Uterus (tissue), 4 donors: Measurements from ENCODE around the gene ADAMTS12. TPM values are rescaled to one million over a fixed set of nuclear protein-coding genes. Genes with fewer than 3 reads are reported as not detected.

Experiments used
- DNase-seq, 2 donors: peaks; one replicate each; pipeline ENCODE4 v3.0.0-alpha.2; 2019 to 2020
- H3K27ac ChIP-seq, 2 donors: fragments of 200-600 bp; sonication (generic); 1 replicate in 1 of 2; 2 replicates in 1 of 2; pipeline ENCODE4 v1.5.1; 2016 to 2018
- H3K27me3 ChIP-seq, 2 donors: fragments of 200-600 bp; sonication (generic); one replicate each; pipeline ENCODE4 v1.5.1; 2018 to 2019; ENCODE audit warnings: control low read depth in 1 of 2
- H3K36me3 ChIP-seq, 2 donors: fragments of 200-600 bp; sonication (generic); one replicate each; pipeline ENCODE4 v1.5.1; 2019; ENCODE audit warnings: control low read depth in 1 of 2
- H3K4me1 ChIP-seq, 2 donors: fragments of 200-600 bp; sonication (generic); one replicate each; pipeline ENCODE4 v1.5.1; 2018 to 2019; ENCODE audit warnings: control low read depth in 1 of 2
- H3K4me3 ChIP-seq, 2 donors: fragments of 200-600 bp; sonication (generic); 1 replicate in 1 of 2; 2 replicates in 1 of 2; pipeline ENCODE4 v1.5.1; 2018 to 2019; ENCODE audit warnings: mild to moderate bottlenecking in 1 of 2
- H3K9me3 ChIP-seq, 2 donors: fragments of 200-600 bp; sonication (generic); one replicate each; pipeline ENCODE4 v1.5.1; 2019; ENCODE audit warnings: control low read depth in 1 of 2
- POLR2A ChIP-seq, 2 donors: fragments of 450-650 bp; IDR thresholded peaks; one replicate each; pipeline ENCODE4 v1.6.1; 2016; ENCODE audit warnings: antibody characterized with exemption in 2 of 2, mild to moderate bottlenecking in 1 of 2, moderate library complexity in 1 of 2
- intact Hi-C: fragments of 100-400 bp; cut with DNase I; formaldehyde crosslinking; loops from one replicate; pipeline ENCODE4 v1.15.1; 2023; ENCODE audit warnings: low total_unique reads
- total RNA-seq, 4 donors: library from RNA; depleted of rRNA in 3 of 4; stranded (reverse); fragments of >200 nt in 3 of 4; gene quantifications; one replicate each; pipeline versions ENCODE4 v1.1.0 to v1.2.4, GENCODE V29; 2014 to 2023
- TF ChIP-seq, protein P1 (sequence below), 4 experiments: fragments of 200-600 bp in 2 of 4; fragments of 450-650 bp in 2 of 4; sonication (generic) in 2 of 4; IDR thresholded peaks; one replicate each; pipeline ENCODE4 v1.5.1; 2016 to 2019; ENCODE audit warnings: antibody characterized with exemption in 4 of 4, mild to moderate bottlenecking in 2 of 4, moderate library complexity in 1 of 4
- donor health status: DM: yes; HTN: yes; CAD: no.

ADAMTS12 gene
- total RNA-seq, 4 donors from 2014 or later = 0.51 to 37.5 (median 15.6) TPM

DNA sequence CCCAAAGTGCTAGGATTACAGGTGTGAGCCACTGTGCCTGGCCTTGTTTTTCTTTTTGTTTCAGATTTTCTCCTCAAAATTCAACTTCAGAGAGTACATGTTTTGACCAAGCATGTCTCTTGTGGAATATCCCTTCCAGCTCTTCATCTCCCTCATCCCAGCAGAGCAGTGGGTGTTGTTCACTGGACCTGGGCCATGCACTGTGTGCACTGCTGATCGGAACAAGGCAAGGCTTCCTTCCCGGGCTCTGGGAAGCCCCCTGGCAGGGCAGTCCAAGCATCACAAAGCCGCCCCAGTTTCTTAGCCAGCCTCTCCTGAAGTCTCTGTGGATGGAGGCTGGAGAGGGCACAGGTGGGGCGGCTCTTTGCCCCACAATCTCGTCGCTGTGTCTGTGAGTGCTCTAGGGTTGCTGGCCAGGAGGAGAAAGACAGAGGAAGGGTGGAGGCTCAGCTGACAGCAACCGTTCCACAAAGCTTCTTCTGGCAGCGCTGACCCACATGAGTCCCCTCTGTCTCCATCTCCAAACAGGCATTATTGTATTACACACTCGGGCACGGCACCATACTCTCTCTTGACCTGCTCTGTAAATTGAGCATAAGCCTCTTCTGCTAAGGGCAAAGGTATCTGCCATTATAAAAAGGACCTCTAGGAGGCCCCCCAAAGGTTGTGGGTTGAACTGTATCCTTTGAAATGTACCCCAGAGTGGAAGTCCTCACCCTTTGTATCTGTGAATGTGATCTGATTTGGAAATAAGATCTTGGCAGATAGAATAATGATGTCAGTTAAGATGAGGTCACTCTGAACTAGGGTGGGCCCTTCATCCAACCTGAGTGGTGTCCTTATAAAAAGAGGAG, 361.4 kb downstream of the ADAMTS12 start:
- DNase-seq = no peak
- intact Hi-C loops = no loop called here
- no peaks in the 10 kb centered on the region for H3K9me3 ChIP-seq

GRCh38 chr5:33527696-33528095, 364.1 kb downstream of the ADAMTS12 start:
- Histone ChIP-seq H3K4me3 (no peak overlapping the region), H3K9me3 (no peaks in the 10 kb centered on the region), H3K27ac (no peak overlapping the region), H3K36me3 (no peaks in the 10 kb centered on the region), H3K4me1 (no peaks in the 10 kb centered on the region), H3K27me3 (no peaks in the 10 kb centered on the region)
- DNase-seq = no peak
- TF ChIP-seq POLR2A (IDR thresholded peaks at IDR 0.05) = no peak
- TF ChIP-seq, protein P1, sequence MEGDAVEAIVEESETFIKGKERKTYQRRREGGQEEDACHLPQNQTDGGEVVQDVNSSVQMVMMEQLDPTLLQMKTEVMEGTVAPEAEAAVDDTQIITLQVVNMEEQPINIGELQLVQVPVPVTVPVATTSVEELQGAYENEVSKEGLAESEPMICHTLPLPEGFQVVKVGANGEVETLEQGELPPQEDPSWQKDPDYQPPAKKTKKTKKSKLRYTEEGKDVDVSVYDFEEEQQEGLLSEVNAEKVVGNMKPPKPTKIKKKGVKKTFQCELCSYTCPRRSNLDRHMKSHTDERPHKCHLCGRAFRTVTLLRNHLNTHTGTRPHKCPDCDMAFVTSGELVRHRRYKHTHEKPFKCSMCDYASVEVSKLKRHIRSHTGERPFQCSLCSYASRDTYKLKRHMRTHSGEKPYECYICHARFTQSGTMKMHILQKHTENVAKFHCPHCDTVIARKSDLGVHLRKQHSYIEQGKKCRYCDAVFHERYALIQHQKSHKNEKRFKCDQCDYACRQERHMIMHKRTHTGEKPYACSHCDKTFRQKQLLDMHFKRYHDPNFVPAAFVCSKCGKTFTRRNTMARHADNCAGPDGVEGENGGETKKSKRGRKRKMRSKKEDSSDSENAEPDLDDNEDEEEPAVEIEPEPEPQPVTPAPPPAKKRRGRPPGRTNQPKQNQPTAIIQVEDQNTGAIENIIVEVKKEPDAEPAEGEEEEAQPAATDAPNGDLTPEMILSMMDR (IDR thresholded peaks at IDR 0.05) = no peak
- intact Hi-C loops = no loop called here

More for the DNA sequence above, 361.4 kb downstream of the ADAMTS12 start:
- H3K4me1 ChIP-seq = no peaks in the 10 kb centered on the region
- TF ChIP-seq, protein P1 (IDR thresholded peaks at IDR 0.05) = no peak
- no peak for TF ChIP-seq POLR2A (IDR thresholded peaks at IDR 0.05)
- no peak overlapping the region for H3K27ac ChIP-seq
- H3K4me3 ChIP-seq = no peak overlapping the region
- H3K36me3 ChIP-seq = no peaks in the 10 kb centered on the region
- no peaks in the 10 kb centered on the region for H3K27me3 ChIP-seq

DNA sequence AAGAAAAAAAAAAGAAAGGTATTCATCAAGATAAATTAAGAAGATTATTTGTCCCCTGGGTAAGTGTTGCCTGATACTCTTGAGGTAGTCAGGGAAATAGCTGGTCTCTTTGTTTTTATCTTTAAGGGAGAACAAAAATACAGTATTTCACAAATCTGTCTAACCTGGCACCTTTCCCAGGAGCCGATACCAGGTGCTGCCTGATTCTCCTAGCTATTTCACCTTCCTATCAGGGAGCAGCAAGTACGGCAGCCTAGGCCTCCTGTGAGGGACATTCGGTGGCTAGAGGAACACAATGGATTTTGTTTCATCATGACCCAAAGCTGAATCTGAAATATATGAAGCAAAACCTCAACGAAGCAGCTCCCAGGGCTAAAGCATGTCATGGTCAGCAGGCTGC, 365.0 kb downstream of the ADAMTS12 start:
- H3K4me3 ChIP-seq = no peak overlapping the region
- no peaks in the 10 kb centered on the region for H3K27me3 ChIP-seq
- no peaks in the 10 kb centered on the region for H3K36me3 ChIP-seq
- H3K9me3 ChIP-seq = no peaks in the 10 kb centered on the region
- intact Hi-C loops = no loop called here
- H3K4me1 ChIP-seq = no peaks in the 10 kb centered on the region
- no peak for TF ChIP-seq POLR2A (IDR thresholded peaks at IDR 0.05)
- TF ChIP-seq, protein P1 (IDR thresholded peaks at IDR 0.05) = no peak
- no peak overlapping the region for H3K27ac ChIP-seq
- no peak for DNase-seq

DNA sequence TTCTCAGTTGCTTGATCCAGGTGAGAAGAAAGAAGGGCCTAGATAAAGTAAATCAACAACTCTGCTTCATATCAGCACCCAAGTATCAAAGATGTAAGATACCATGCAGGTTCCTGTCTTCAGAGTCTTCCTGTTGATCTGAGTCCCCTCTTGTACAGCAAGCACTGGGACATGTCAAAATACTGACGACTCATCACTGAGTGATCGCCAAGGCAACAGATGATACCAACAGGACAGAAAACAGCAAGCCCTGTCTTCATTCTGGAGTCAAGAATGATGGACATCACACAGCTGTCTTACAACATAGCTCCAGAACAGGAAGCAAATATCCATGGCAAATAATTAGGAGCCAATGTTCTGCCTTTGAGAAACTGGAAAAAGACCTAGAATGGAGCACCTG, 367.3 kb downstream of the ADAMTS12 start:
- intact Hi-C loops = no loop called here
- Histone ChIP-seq H3K36me3 (no peaks in the 10 kb centered on the region), H3K4me1 (no peaks in the 10 kb centered on the region), H3K27me3 (no peaks in the 10 kb centered on the region), H3K9me3 (no peaks in the 10 kb centered on the region), H3K4me3 (no peak overlapping the region), H3K27ac (no peak overlapping the region)
- DNase-seq = no peak
- no peak for TF ChIP-seq POLR2A (IDR thresholded peaks at IDR 0.05)
- TF ChIP-seq, protein P1 (IDR thresholded peaks at IDR 0.05) = no peak

DNA sequence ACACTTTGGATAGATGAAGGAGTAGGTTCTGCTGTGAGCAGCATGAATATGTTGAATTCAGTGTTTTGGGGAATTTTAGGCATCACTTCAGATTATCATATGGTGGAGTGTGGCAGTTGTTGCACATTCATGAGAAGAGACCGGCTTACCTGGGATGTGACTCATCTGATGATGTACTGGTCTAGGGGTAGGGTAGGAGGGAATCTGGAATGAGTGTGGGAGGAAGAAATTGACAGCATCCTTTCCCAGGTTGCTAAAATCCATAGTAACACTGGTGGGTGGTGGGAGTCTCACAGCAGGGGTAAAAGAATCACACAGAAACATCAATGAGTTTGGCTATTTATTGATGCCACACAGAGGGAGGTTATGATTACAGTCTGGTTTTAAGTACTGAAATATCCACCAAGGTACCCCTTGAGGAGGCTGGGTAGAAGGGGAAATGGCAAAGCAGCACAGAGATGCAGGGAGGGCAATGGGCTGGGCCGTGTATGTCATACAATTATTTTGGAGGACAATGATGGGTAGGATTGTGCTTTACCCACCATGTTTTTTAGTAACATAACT, 368.5 kb downstream of the ADAMTS12 start:
- H3K4me3 ChIP-seq = no peak overlapping the region
- intact Hi-C loops = no loop called here
- TF ChIP-seq, protein P1 (IDR thresholded peaks at IDR 0.05) = no peak
- no peak for TF ChIP-seq POLR2A (IDR thresholded peaks at IDR 0.05)

More for the DNA sequence above, 368.5 kb downstream of the ADAMTS12 start:
- Histone ChIP-seq H3K27ac (no peak overlapping the region), H3K4me1 (no peaks in the 10 kb centered on the region), H3K9me3 (no peaks in the 10 kb centered on the region), H3K36me3 (no peaks in the 10 kb centered on the region), H3K27me3 (no peaks in the 10 kb centered on the region)
- no peak for DNase-seq
